ENCODE measurements around the gene NCAPH2. TPM values are rescaled to one million over a fixed set of nuclear protein-coding genes. Genes with fewer than 3 reads are reported as not detected.

Gene NCAPH2
- total and polyA plus RNA-seq, 2 of the 13 experiments (the other 11 are each of a cell fraction or from before 2014, with no cell fraction given), result 28.1 to 64.4 TPM

GRCh38 chr22:50530877-50531545, 23.0 kb downstream of the NCAPH2 start (continued):
- TF ChIP-seq ZNF646 (CRISPR knock-in tag; IDR thresholded peaks at IDR 0.05) (no peak), SMC3 (IDR thresholded peaks at IDR 0.05; ENCODE audit: low read length) (no peak), FOXK2 (IDR thresholded peaks at IDR 0.05) (no peak), ZIK1 (CRISPR knock-in tag; IDR thresholded peaks at IDR 0.05; ENCODE audit: borderline replicate concordance, low read depth) (no peak), BATF2 (CRISPR knock-in tag; IDR thresholded peaks at IDR 0.05) (no peak), ZNF572 (CRISPR knock-in tag; IDR thresholded peaks at IDR 0.05) (peak; percentile 81; the same call in 1 of the 2 replicates), ZNF441 (CRISPR knock-in tag; IDR thresholded peaks at IDR 0.05; ENCODE audit: borderline replicate concordance) (no peak; the same call in 1 of the 2 replicates), ZNF121 (CRISPR knock-in tag; IDR thresholded peaks at IDR 0.05) (no peak), BHLHE40 (IDR thresholded peaks at IDR 0.05; ENCODE audit: low read length) (no peak), MTF2 (CRISPR knock-in tag; IDR thresholded peaks at IDR 0.05; ENCODE audit: borderline replicate concordance) (no peak), CBX1 (IDR thresholded peaks at IDR 0.05; ENCODE audit: low read depth) (no peak), NBN (conservative IDR thresholded peaks at IDR 0.05) (no peak), HNRNPLL (IDR thresholded peaks at IDR 0.05; ENCODE audit: low read depth, low read length, poor library complexity, severe bottlenecking) (peak; percentile 97), ZNF7 (CRISPR knock-in tag; IDR thresholded peaks at IDR 0.05) (no peak), EHMT2 (IDR thresholded peaks at IDR 0.05; ENCODE audit: borderline replicate concordance, low read depth, low read length) (no peak), RFXAP (CRISPR knock-in tag; IDR thresholded peaks at IDR 0.05; ENCODE audit: borderline replicate concordance) (no peak), ZSCAN25 (CRISPR knock-in tag; IDR thresholded peaks at IDR 0.05) (no peak), SIX1 (CRISPR knock-in tag; IDR thresholded peaks at IDR 0.05; ENCODE audit: borderline replicate concordance) (no peak), NFKBIZ (CRISPR knock-in tag; IDR thresholded peaks at IDR 0.05) (0 out of 2 replicates have a peak, but pooled peaks have one; percentile 13), JUND (CRISPR knock-in tag; IDR thresholded peaks at IDR 0.05) (0 out of 2 replicates have a peak, but pooled peaks have one; percentile 39)
- TF ChIP-seq, protein P1, sequence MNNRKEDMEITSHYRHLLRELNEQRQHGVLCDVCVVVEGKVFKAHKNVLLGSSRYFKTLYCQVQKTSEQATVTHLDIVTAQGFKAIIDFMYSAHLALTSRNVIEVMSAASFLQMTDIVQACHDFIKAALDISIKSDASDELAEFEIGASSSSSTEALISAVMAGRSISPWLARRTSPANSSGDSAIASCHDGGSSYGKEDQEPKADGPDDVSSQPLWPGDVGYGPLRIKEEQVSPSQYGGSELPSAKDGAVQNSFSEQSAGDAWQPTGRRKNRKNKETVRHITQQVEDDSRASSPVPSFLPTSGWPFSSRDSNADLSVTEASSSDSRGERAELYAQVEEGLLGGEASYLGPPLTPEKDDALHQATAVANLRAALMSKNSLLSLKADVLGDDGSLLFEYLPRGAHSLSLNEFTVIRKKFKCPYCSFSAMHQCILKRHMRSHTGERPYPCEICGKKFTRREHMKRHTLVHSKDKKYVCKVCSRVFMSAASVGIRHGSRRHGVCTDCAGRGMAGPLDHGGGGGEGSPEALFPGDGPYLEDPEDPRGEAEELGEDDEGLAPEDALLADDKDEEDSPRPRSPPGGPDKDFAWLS (CRISPR knock-in tag; IDR thresholded peaks at IDR 0.05; ENCODE audit: borderline replicate concordance), result no peak
- TF ChIP-seq, protein P2, sequence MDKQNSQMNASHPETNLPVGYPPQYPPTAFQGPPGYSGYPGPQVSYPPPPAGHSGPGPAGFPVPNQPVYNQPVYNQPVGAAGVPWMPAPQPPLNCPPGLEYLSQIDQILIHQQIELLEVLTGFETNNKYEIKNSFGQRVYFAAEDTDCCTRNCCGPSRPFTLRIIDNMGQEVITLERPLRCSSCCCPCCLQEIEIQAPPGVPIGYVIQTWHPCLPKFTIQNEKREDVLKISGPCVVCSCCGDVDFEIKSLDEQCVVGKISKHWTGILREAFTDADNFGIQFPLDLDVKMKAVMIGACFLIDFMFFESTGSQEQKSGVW (CRISPR knock-in tag; IDR thresholded peaks at IDR 0.05; ENCODE audit: borderline replicate concordance), result no peak

Measured in HepG2 (cell line).